Melanocyte of skin (primary cell): ENCODE data around the gene IL23R. TPM values are rescaled to one million over a fixed set of nuclear protein-coding genes. Genes with fewer than 3 reads are reported as not detected.

Source experiments
- small RNA-seq, 2 donors: library from RNA; depleted of rRNA; stranded (forward); fragments of <200 nt; gene quantifications; one replicate each; pipeline ENCODE3, GENCODE V24; 2012
- total RNA-seq, 2 donors: library from RNA; depleted of rRNA; stranded (reverse); fragments of >200 nt; gene quantifications; 2 replicates each; pipeline ENCODE4 v1.2.3, GENCODE V29; 2012

Gene IL23R
- not detected for total RNA-seq

GRCh38 chr1:67166196-67166595 lies at the start of gene IL23R:
IL23R (plus strand) TSS chr1:67166454; CDS start chr1:67168121, 1,667 bp downstream.

DNA sequence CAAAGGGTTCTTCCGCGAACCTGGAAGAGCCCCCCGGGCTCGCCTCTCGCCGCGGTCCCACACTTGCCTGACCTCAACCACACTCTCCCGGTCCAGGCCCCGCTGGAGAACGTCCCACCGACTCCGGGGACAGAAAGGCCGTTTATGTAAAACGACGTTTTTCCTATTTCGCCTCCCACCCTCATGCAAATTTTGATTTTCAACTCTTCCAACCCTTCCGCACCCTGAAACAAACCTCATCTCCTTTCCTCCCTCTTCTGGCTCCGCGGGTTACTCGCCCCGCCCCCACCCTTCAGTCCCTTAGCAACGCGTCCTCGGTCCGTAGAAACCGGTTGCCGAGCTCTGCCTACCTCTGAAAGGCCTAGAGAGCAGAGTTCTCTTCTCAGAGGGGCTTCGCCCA lies 31.6 kb upstream of the IL23R start, which contains the start of gene C1orf141:
Gene C1orf141, minus strand, starts transcription at position 276 of the 400 bp plus-strand sequence. CDS start 7,730 bp downstream, outside the sequence.

GRCh38 chr1:67307251-67308060 lies 141.2 kb downstream of the IL23R start, which contains the start of gene IL12RB2:
IL12RB2 (plus strand) TSS chr1:67307873; CDS start chr1:67320369, 12,496 bp downstream.

Small RNAs within 50 kb of the gene (small RNA-seq; reads per million reads assigned to genes)
- gene RNU4ATAC4P (0 reads per million in 2 donors), gene RNU6-586P (0 reads per million in 2 donors)

Other genes with a start within 250 kb of the IL23R start
- 1 to 10 TPM in 1 of 2 donors, under 1 TPM in 1; 1.00 to 5.5 TPM for gene DNAI4, start 241.6 kb upstream of the IL23R start, total RNA-seq
- 10 to 100 TPM; 21.6 to 22.0 TPM for gene MIER1, start 241.5 kb upstream of the IL23R start, total RNA-seq
- gene SLC35D1, start 112.3 kb upstream of the IL23R start, total RNA-seq, result 10 to 100 TPM in 1 of 2 donors, 1 to 10 TPM in 1; 9.6 to 15.3 TPM
- gene C1orf141, start 31.5 kb upstream of the IL23R start, total RNA-seq, result not detected
- gene IL12RB2, start 141.4 kb downstream of the IL23R start, total RNA-seq, result 1 to 10 TPM; 8.3 to 9.3 TPM